SU-DHL-6 (cell line): ENCODE data around the gene COL23A1.

Experiments used
- EZH2phosphoT487 ChIP-seq: fragments of 200-600 bp; sonication (generic), shearing (Covaris generic); conservative IDR thresholded peaks from 2 replicates; pipeline ENCODE4 v1.6.1; 2018; ENCODE audit warnings: mild to moderate bottlenecking, antibody characterized with exemption, low read length, moderate library complexity, mixed read lengths
- TF ChIP-seq, protein P1 (sequence below): fragments of 200-600 bp; sonication (generic); IDR thresholded peaks from one replicate; pipeline ENCODE4 v1.5.1; 2017; ENCODE audit warnings: antibody characterized with exemption, mild to moderate bottlenecking, low read length, moderate library complexity; ENCODE audit not compliant: insufficient read depth, poor library complexity, severe bottlenecking

DNA sequence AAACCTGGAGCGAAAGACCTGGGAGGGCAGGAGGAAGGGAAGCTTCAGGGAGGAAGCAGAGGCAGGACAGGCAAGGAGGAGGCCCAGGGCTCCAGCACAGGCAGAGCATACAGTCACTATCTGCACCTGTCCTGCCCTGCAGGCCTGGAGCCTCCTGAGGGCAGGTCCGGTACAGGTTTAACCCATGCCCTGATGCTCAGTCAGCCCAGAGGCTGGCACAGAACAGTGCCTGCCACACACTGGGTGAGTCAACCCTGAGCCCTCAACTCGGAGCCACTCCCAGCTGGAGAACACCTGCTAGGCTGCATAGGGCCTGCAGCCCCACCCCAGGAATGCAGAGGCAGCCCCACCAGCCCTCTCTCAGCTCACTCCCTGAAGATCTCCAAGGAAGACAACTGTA lies 196.1 kb downstream of the COL23A1 start:
- TF ChIP-seq, protein P1, sequence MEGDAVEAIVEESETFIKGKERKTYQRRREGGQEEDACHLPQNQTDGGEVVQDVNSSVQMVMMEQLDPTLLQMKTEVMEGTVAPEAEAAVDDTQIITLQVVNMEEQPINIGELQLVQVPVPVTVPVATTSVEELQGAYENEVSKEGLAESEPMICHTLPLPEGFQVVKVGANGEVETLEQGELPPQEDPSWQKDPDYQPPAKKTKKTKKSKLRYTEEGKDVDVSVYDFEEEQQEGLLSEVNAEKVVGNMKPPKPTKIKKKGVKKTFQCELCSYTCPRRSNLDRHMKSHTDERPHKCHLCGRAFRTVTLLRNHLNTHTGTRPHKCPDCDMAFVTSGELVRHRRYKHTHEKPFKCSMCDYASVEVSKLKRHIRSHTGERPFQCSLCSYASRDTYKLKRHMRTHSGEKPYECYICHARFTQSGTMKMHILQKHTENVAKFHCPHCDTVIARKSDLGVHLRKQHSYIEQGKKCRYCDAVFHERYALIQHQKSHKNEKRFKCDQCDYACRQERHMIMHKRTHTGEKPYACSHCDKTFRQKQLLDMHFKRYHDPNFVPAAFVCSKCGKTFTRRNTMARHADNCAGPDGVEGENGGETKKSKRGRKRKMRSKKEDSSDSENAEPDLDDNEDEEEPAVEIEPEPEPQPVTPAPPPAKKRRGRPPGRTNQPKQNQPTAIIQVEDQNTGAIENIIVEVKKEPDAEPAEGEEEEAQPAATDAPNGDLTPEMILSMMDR = no peak
- no peak for TF ChIP-seq EZH2phosphoT487
